Natural killer cell (primary cell): Measurements from ENCODE around the gene TSHB. TPM values are rescaled to one million over a fixed set of nuclear protein-coding genes. Genes with fewer than 3 reads are reported as not detected.

ENCODE experiments used
- ATAC-seq, 3 donors: fragments of 150-1000 bp in 2 of 3; fragments of 200-7000 bp in 1 of 3; cut with Tn5 transposase; 1 replicate in 1 of 3; 2 replicates in 2 of 3; pipeline ENCODE4 v1.10.0; 2021; ENCODE audit warnings: mild to moderate bottlenecking in 2 of 3, moderate library complexity in 2 of 3
- DNase-seq, 2 donors: peaks; one replicate each; pipeline versions ENCODE4 v3.0.0 to v3.0.0-alpha.2; 2013 to 2021; ENCODE audit warnings: mixed read lengths in 1 of 2
- H3K27ac ChIP-seq: one replicate; pipeline ENCODE4 v1.5.1; 2013; ENCODE audit warnings: mild to moderate bottlenecking, low read length
- H3K27me3 ChIP-seq: one replicate; pipeline ENCODE4 v1.6.1; 2013; ENCODE audit warnings: low read length; ENCODE audit not compliant: control insufficient read depth, insufficient read depth
- H3K36me3 ChIP-seq: one replicate; pipeline ENCODE4 v1.6.1; 2013; ENCODE audit warnings: low read length; ENCODE audit not compliant: control insufficient read depth, insufficient read depth
- H3K4me1 ChIP-seq: one replicate; pipeline ENCODE4 v1.6.1; 2013; ENCODE audit warnings: low read length; ENCODE audit not compliant: control insufficient read depth, insufficient read depth
- H3K4me3 ChIP-seq: one replicate; pipeline ENCODE4 v1.5.1; 2013; ENCODE audit warnings: low read length
- H3K9me3 ChIP-seq: one replicate; pipeline ENCODE4 v1.6.1; 2013; ENCODE audit warnings: low read length; ENCODE audit not compliant: control insufficient read depth, insufficient read depth
- H3K27ac Mint-ChIP-seq, 2 donors: one replicate each; pipeline ENCODE4 v1.8.0; 2022; ENCODE audit warnings: mild to moderate bottlenecking in 2 of 2, mixed read lengths in 2 of 2, moderate library complexity in 1 of 2
- H3K27me3 Mint-ChIP-seq, 2 donors: one replicate each; pipeline ENCODE4 v1.8.0; 2022; ENCODE audit warnings: low read depth in 2 of 2, mixed read lengths in 2 of 2
- H3K36me3 Mint-ChIP-seq: one replicate; pipeline ENCODE4 v1.8.0; 2022; ENCODE audit warnings: mixed read lengths
- H3K4me1 Mint-ChIP-seq, 2 donors: one replicate each; pipeline ENCODE4 v1.8.0; 2022; ENCODE audit warnings: mixed read lengths in 2 of 2
- H3K4me3 Mint-ChIP-seq: one replicate; pipeline ENCODE4 v1.8.0; 2022; ENCODE audit warnings: mild to moderate bottlenecking, moderate library complexity, mixed read lengths
- H3K9me3 Mint-ChIP-seq, 2 donors: one replicate each; pipeline ENCODE4 v1.8.0; 2022; ENCODE audit warnings: mixed read lengths in 2 of 2
- WGBS: methylation state at CpG from one replicate; pipeline ENCODE4 v1.1.7; 2013; ENCODE audit warnings: missing lambda C conversion rate; ENCODE audit not compliant: insufficient coverage; 5-methylcytosine and 5-hydroxymethylcytosine counted together
- intact Hi-C: fragments of 100-400 bp; cut with micrococcal nuclease; formaldehyde crosslinking; loops from one replicate; pipeline ENCODE4 v1.14.2; 2022
- total RNA-seq, 4 donors: library from RNA; stranded (reverse); fragments of 120-200 nt in 1 of 4; gene quantifications; one replicate each; pipeline versions ENCODE4 v1.2.3 to v1.2.4, GENCODE V29; 2013 to 2022
- TF ChIP-seq, protein P1 (sequence below): fragments of 200-600 bp; IDR thresholded peaks from one replicate; pipeline ENCODE4 v1.8.0; 2022; ENCODE audit warnings: antibody characterized with exemption

TSHB gene
- total RNA-seq = not detected
- total RNA-seq (2013) = not detected

DNA sequence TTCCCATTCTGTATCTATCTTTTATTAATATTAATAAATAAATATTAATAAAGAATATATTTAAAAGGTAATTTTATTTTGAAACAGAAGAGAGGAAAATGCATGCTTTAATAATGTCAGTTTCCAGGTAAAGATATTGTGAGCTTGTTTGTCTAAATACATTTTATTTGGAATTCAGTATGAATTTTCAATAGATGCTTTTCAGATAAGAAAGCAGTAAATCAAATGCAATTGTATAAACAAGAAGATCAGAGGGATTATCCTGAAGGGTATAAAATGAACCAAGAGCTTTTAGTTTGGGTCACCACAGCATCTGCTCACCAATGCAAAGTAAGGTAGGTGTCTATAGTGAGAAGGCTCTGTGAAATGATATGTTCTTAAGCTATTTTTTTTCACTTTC lies at the start of gene TSHB:
Gene TSHB, plus strand, starts transcription at position 301 of the 400 bp plus-strand sequence. CDS start 3,537 bp downstream, outside the sequence.
- Mint-ChIP-seq H3K4me1 (no peaks in the 10 kb centered on the region), H3K9me3 (no peaks in the 10 kb centered on the region), H3K36me3 (no peaks in the 10 kb centered on the region), H3K27me3 (peaks cover 0 to 6% of the 10 kb centered on the region in 2 donors), H3K27ac (no peak within 1 kb of the TSS), H3K4me3 (no peak within 1 kb of the TSS)
- H3K36me3 ChIP-seq = no peaks in the 10 kb centered on the region
- H3K27ac ChIP-seq = no peak within 1 kb of the TSS
- no peaks in the 10 kb centered on the region for H3K9me3 ChIP-seq
- TF ChIP-seq, protein P1, sequence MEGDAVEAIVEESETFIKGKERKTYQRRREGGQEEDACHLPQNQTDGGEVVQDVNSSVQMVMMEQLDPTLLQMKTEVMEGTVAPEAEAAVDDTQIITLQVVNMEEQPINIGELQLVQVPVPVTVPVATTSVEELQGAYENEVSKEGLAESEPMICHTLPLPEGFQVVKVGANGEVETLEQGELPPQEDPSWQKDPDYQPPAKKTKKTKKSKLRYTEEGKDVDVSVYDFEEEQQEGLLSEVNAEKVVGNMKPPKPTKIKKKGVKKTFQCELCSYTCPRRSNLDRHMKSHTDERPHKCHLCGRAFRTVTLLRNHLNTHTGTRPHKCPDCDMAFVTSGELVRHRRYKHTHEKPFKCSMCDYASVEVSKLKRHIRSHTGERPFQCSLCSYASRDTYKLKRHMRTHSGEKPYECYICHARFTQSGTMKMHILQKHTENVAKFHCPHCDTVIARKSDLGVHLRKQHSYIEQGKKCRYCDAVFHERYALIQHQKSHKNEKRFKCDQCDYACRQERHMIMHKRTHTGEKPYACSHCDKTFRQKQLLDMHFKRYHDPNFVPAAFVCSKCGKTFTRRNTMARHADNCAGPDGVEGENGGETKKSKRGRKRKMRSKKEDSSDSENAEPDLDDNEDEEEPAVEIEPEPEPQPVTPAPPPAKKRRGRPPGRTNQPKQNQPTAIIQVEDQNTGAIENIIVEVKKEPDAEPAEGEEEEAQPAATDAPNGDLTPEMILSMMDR = no peak
- no peak within 1 kb of the TSS for H3K4me3 ChIP-seq
- ATAC-seq (no peak), DNase-seq (no peak)
- peaks cover 3% of the 10 kb centered on the region for H3K27me3 ChIP-seq
- intact Hi-C loops = no loop called here
- no peaks in the 10 kb centered on the region for H3K4me1 ChIP-seq

DNA sequence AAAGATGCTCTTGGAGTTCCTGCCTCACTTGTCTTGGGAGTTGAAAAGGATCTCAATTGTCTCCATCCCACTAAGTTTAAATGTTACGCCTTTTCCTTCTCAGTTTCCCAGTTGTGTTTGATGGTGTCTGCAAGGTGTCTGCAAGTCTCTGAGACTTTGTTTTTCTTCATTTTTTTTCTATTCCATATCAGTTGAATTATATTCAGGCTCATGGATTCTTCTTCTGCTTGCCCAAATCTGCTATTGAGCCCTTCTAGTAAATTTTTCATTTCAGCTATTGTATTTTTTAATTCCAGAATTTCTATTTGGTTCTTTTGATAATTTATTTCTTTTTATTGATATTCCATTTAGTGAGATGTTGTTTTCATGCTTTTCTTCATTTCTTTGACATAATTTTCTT lies 47.4 kb upstream of the TSHB start:
- intact Hi-C loops = no loop called here
- Histone ChIP-seq H3K36me3 (no peaks in the 10 kb centered on the region), H3K27me3 (peaks cover 4% of the 10 kb centered on the region), H3K4me1 (no peaks in the 10 kb centered on the region), H3K27ac (no peak overlapping the region), H3K9me3 (peaks cover 6% of the 10 kb centered on the region), H3K4me3 (no peak overlapping the region)
- TF ChIP-seq, protein P1 = no peak
- no peak for DNase-seq
- H3K9me3 Mint-ChIP-seq = peaks cover 5 to 12% of the 10 kb centered on the region in 2 donors
- peaks cover 22% of the 10 kb centered on the region for H3K36me3 Mint-ChIP-seq
- no CpG with 5 or more reads among the region's 1 CpG for WGBS
- H3K27me3 Mint-ChIP-seq = peaks cover 13 to 19% of the 10 kb centered on the region in 2 donors
- no peak overlapping the region for H3K27ac Mint-ChIP-seq
- ATAC-seq = no peak
- H3K4me1 Mint-ChIP-seq = no peaks in the 10 kb centered on the region
- H3K4me3 Mint-ChIP-seq = no peak overlapping the region

DNA sequence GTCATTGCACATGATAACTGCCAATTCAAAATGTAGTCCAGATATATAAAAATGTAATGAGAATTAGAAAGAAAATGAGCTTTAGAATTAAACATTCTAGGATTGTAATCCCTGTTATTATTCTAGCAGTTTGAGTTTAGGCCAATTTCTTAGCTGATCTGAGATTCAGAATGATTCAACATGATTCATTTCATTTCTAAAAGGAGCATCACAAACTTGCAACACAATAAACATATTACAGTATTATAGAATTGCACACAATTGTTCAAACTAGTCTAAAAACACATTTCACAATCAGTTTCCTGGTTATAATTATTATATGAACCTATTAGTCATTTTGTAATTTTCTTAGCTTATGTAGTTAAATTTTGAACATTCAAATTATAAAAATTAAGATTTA lies 43.3 kb upstream of the TSHB start:
- no peaks in the 10 kb centered on the region for H3K4me1 Mint-ChIP-seq
- intact Hi-C loops = no loop called here
- Histone ChIP-seq H3K9me3 (peaks cover 10% of the 10 kb centered on the region), H3K36me3 (no peaks in the 10 kb centered on the region), H3K4me1 (no peaks in the 10 kb centered on the region), H3K27me3 (peaks cover 8% of the 10 kb centered on the region), H3K27ac (no peak overlapping the region), H3K4me3 (no peak overlapping the region)
- peaks cover 23 to 43% of the 10 kb centered on the region in 2 donors for H3K27me3 Mint-ChIP-seq
- H3K9me3 Mint-ChIP-seq = peaks cover 8 to 16% of the 10 kb centered on the region in 2 donors
- H3K36me3 Mint-ChIP-seq = peaks cover 35% of the 10 kb centered on the region
- ATAC-seq (no peak), DNase-seq (no peak)
- TF ChIP-seq, protein P1 = no peak
- H3K27ac Mint-ChIP-seq = no peak overlapping the region
- H3K4me3 Mint-ChIP-seq = no peak overlapping the region

DNA sequence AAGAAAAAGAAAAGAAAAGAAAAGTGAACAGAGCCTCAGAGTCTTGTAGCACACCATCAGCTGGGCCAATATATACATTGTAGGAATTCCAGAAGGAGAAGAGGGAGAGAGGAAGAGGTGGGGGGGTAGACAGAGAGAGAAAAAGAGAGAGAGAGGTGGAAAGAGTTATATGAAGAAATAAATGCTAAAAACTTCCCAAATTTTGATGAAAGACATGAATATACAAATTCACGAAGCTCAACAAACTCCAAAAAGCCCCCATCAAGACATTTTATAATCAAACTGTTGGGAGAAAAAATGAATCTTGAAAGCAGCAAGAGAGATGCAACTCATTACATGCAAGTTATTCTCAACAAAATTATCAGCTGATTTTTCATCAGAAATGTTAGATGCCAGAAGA lies 41.5 kb upstream of the TSHB start:
- Histone ChIP-seq H3K4me1 (no peaks in the 10 kb centered on the region), H3K4me3 (no peak overlapping the region), H3K36me3 (no peaks in the 10 kb centered on the region), H3K27me3 (peaks cover 8% of the 10 kb centered on the region), H3K27ac (no peak overlapping the region), H3K9me3 (peaks cover 6% of the 10 kb centered on the region)
- ATAC-seq = no peak
- TF ChIP-seq, protein P1 = no peak
- Mint-ChIP-seq H3K9me3 (peaks cover 3 to 4% of the 10 kb centered on the region in 2 donors), H3K4me3 (no peak overlapping the region), H3K4me1 (no peaks in the 10 kb centered on the region), H3K27me3 (peaks cover 23 to 44% of the 10 kb centered on the region in 2 donors), H3K27ac (no peak overlapping the region), H3K36me3 (peaks cover 21% of the 10 kb centered on the region)
- intact Hi-C loops = no loop called here
- WGBS = no CpG with 5 or more reads among the region's 1 CpG
- DNase-seq = no peak
